GM18499 (cell line): Measurements from ENCODE around the gene PDXDC1.
"Not testable (repeated sequence)": the region's sequence is repeated elsewhere in the genome, so short reads cannot be mapped to it uniquely, and the experiment has no call there.

Experiments
- ATAC-seq: cut with Tn5 transposase; IDR thresholded peaks from one replicate; pipeline ENCODE4 v1.9.1; 2021; ENCODE audit warnings: moderate number of reproducible peaks; ENCODE audit not compliant: insufficient read depth, unreplicated experiment

Gene PDXDC1

GRCh38 chr16:15032547-15033308, 57.9 kb downstream of the PDXDC1 start:
- ATAC-seq = no peak

- ATAC-seq = no peak
Measured at GRCh38 chr16:15033309-15033707, 58.5 kb downstream of the PDXDC1 start.

DNA sequence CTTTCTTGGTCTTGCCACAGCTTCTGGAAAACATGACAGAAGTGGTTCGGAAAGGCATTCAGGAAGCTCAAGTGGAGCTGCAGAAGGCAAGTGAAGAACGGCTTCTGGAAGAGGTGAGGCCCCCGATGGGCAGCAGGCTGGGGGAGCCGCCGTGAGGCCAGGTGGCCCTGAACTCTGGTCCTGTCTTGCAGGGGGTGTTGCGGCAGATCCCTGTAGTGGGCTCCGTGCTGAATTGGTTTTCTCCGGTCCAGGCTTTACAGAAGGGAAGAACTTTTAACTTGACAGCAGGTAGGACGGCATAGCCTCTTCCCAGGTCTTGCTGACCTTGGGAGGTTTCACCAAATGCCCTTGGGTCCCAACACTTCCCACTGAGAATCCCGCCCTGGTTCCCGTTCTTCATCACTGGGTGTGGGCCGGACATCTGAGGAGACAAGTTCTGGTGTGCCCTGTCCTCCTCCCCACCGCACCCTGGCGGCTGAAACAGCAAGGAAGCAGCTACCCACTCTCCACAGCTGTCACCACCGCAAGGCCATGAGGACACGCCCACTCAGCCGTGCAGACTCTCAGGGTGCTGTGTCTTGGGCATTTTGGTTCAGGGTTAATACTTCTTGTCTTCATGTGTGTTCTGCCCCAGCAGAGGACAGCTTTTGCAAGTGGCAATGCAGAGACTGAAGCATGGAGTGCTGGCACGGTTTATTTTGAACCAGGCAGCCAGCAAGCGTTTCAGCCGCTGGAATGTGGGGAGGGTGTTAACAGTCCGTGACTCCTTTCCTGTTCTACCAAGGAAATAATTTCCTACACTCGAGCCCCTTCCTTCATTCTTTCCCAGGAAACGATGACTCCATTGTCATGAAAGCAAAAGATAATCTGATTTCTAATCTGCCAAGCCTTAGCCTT, 59.7 kb downstream of the PDXDC1 start:
- no peak for ATAC-seq

- no peak for ATAC-seq
Measured at GRCh38 chr16:15035163-15035729, 60.4 kb downstream of the PDXDC1 start.

- no peak for ATAC-seq
Measured at GRCh38 chr16:15037003-15037402, 62.2 kb downstream of the PDXDC1 start.

DNA sequence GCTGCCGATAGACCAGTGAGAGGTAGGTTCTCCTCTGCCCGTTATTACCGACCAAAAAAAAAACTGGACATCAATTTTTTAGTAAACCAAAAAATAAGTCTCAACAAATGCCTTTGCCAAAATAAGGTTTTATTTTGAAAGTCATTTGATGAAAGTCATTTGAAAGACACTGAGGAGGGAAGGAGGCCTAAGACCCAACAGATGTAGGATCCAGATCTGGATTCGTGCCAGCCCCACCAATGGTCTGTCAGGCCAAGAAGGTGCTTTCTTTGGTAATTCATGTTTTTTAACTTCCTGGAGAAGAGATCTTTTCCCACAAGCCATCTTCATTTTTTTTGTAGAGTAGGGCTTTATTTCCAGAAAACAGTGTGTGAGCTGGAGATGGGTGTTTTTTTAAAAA, 62.9 kb downstream of the PDXDC1 start:
- ATAC-seq = no peak

- no peak for ATAC-seq
Measured at GRCh38 chr16:15038689-15039088, 63.9 kb downstream of the PDXDC1 start.

DNA sequence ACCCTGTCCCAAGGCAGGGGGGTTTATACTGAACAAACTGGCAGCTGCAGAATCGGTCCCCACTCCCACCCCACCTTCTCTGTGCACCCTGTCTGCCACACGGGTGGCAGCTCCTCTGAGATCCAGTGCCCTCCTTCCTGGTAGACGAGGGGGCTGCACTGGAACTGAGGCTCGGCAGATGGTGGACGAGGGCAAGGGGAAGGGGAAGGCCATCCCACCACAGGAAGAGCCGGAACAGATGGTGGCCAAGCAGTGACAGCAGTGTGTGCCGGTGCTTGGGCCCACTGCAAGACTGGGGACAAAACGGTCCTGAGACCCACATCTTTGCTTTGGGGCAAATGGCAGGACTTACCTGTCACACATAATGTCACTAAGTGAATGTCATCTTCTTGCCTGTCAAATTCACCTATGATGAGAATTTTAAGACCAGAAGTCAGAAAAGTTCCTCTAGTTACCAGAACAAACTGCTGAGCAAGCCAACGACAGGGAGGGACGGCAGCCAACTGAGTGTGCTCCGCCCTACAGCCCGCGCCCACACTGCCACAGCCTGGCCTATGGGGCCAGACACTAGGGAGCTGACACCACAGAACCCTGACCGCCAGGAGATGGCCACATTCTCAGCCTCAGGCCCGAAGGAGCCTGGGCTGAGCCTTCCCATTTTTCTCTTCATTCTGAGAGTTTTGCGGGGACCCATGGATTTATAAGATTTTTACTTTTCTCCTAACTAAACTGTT, 66.6 kb downstream of the PDXDC1 start:
- ATAC-seq = no peak

DNA sequence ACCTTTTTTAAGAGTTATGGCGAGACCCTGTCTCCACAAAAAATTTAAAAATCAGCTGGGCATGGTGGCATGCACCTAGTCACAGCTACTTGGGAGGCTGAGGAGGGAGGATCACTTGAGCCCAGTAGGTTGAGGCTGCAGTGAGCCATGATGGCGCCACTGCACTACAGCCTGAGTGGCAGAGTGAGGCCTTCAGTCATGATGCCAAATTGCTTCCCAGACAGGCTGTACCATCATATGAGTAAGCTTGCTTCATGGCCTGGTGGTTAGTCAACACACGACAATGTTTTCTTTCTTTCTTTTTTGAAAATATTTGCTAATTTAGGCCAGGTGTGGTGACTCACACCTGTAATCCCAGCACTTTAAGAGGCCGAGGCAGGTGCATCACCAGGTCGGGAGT, 68.5 kb downstream of the PDXDC1 start:
- no peak for ATAC-seq

- ATAC-seq = no peak
Measured at GRCh38 chr16:15044286-15044685, 69.5 kb downstream of the PDXDC1 start.

GRCh38 chr16:15045270-15045669, 70.4 kb downstream of the PDXDC1 start:
- ATAC-seq = not testable (repeated sequence)

- ATAC-seq = no peak
Measured at GRCh38 chr16:15046692-15047376, 72.0 kb downstream of the PDXDC1 start.

DNA sequence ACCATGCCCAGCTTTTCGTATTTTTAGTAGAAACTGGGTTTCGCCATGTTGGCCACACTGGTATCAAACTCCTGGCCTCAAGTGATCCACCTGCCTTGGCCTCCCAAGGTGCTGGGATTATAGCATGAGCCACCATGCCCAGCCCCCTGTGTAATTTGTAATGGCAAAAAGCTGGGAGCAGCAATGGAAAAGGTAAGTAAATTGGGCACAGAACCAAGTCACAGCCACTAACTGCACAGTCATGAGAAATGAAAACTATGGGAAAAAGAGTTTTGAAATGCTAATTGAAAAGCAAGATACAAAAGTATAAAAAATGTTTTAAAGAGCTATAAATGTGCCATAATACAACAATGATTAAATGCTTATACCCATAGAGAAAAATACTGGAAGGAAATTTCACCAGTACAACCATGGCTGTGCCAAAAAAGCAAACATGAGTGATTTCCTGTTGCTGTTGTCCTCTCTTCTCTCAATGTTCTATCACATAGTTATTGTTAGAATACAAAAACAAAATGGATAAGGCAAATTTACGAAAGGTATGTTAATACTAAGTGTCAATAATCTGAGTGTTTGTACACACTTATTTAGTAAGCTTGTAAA, 74.9 kb downstream of the PDXDC1 start:
- no peak for ATAC-seq

- ATAC-seq = not testable (repeated sequence)
Measured at GRCh38 chr16:15050440-15050839, 75.6 kb downstream of the PDXDC1 start.

DNA sequence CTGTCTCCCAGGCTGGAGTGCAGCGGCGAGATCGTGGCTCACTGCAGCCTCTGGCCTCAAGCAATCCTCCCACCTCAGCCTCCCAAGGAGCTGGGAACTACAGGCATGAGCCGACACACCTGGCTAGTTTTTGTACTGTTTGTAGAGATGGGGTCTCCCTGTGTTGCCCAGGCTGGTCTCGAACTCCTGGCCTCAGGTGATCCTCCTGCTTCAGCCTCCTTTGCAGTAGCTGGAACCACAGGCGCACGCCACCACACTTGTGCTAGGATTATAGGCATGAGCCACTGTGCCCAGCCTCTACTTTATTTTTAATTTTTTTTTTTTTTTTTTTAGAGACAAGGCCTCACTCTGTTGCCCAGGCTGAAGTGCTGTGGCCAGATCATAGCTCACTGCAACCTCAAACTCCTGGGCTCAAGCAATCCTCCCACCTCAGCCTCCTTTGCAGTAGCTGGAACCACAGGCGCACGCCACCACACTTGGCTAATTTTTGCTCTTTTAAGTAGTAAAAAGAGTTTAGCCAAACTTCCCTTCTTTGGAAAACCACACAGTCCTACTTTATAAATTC, 76.6 kb downstream of the PDXDC1 start:
- no peak for ATAC-seq

GRCh38 chr16:15052747-15053476, 78.1 kb downstream of the PDXDC1 start:
- ATAC-seq = no peak

- ATAC-seq = no peak
Measured at GRCh38 chr16:15053904-15054303, 79.1 kb downstream of the PDXDC1 start.

GRCh38 chr16:15054357-15055140, 79.7 kb downstream of the PDXDC1 start:
- no peak for ATAC-seq
